HepG2 (cell line): Measurements from ENCODE around the gene C22orf42. TPM values are rescaled to one million over a fixed set of nuclear protein-coding genes. Genes with fewer than 3 reads are reported as not detected.

Experiments
- ATAC-seq: fragments of 200-7000 bp; cut with Tn5 transposase; 3 replicates; pipeline ENCODE4 v1.9.1; 2020; ENCODE audit warnings: mild to moderate bottlenecking, moderate library complexity
- BruUV-seq: library from RNA; stranded (reverse); fragments of 400-500 nt; replicated peaks from 2 replicates; lab custom pipeline; 2021; lab: Mats Ljungman, UMichigan
- CTCF ChIA-PET: fragments of 300-600 bp; formaldehyde crosslinking; extraction: SDS; loops from one replicate; lab custom pipeline; 2021; ENCODE audit warnings: low total read pairs, inconsistent platforms, low intra/inter-chr PET ratio; lab: Yijun Ruan, JAX
- POLR2A ChIA-PET: fragments of 350-600 bp; sonication (Branson Sonifier 250); formaldehyde crosslinking; loops from one replicate; lab custom pipeline; 2020; ENCODE audit warnings: antibody characterized with exemption, inconsistent platforms; lab: Yijun Ruan, JAX
- DNase-seq: peaks from one replicate; pipeline ENCODE4 v3.0.0-alpha.2; 2015; ENCODE audit warnings: low spot score
- FAIRE-seq: peaks from 3 replicates; lab custom pipeline; 2011; peaks lifted over from hg19 to GRCh38; lab: Jason Lieb, UNC
- H2AFZ ChIP-seq: one replicate; pipeline ENCODE4 v1.6.1; 2011; ENCODE audit warnings: low read length, inconsistent platforms
- H3K27ac ChIP-seq: fragments of 300-600 bp; 3 replicates; pipeline ENCODE4 v1.8.0; 2011; ENCODE audit warnings: mixed run types, mild to moderate bottlenecking, mixed read lengths, low read length, inconsistent platforms; ENCODE audit not compliant: insufficient read depth; ENCODE audit errors: extremely low read length
- H3K27me3 ChIP-seq, 2 experiments: fragments of 200-600 bp in 1 of 2; 2 replicates in 1 of 2; 3 replicates in 1 of 2; pipeline versions ENCODE4 v1.6.0 to v1.8.0; 2011; ENCODE audit warnings: low read length in 2 of 2, mild to moderate bottlenecking in 2 of 2, moderate library complexity in 2 of 2, inconsistent platforms in 1 of 2; ENCODE audit not compliant: insufficient read depth in 2 of 2, control insufficient read depth in 1 of 2
- H3K36me3 ChIP-seq, 2 experiments: fragments of 200-600 bp in 1 of 2; replicated peaks in 1 of 2; 2 replicates in 1 of 2; 3 replicates in 1 of 2; pipeline versions ENCODE4 v1.5.1 to v1.8.0; 2011; ENCODE audit warnings: low read length in 2 of 2, inconsistent platforms in 1 of 2; ENCODE audit not compliant: insufficient read depth in 2 of 2, control insufficient read depth in 1 of 2
- H3K4me1 ChIP-seq: 2 replicates; pipeline ENCODE4 v1.5.1; 2012; ENCODE audit warnings: low read length, inconsistent platforms; ENCODE audit not compliant: insufficient read depth
- H3K4me2 ChIP-seq: 2 replicates; pipeline ENCODE4 v1.6.0; 2011; ENCODE audit warnings: low read depth, low read length, inconsistent platforms
- H3K4me3 ChIP-seq, 3 experiments: fragments of 200-600 bp in 1 of 3; sonication (generic), shearing (Covaris generic) in 1 of 3; replicated peaks in 1 of 3; 2 replicates each; pipeline ENCODE4 v1.5.1; 2011 to 2016; ENCODE audit warnings: low read length in 3 of 3, inconsistent platforms in 2 of 3, low read depth in 2 of 3, mild to moderate bottlenecking in 2 of 3, control low read depth in 1 of 3, mixed read lengths in 1 of 3; ENCODE audit not compliant: insufficient read depth in 1 of 3
- H3K79me2 ChIP-seq: one replicate; pipeline ENCODE4 v1.6.1; 2011; ENCODE audit warnings: low read length, inconsistent platforms; ENCODE audit not compliant: insufficient read depth
- H3K9ac ChIP-seq: 2 replicates; pipeline ENCODE4 v1.6.0; 2011; ENCODE audit warnings: mild to moderate bottlenecking, low read depth, low read length, inconsistent platforms; ENCODE audit not compliant: insufficient read depth
- H3K9me3 ChIP-seq: 2 replicates; pipeline ENCODE4 v1.5.1; 2012; ENCODE audit warnings: mild to moderate bottlenecking, low read length
- H4K20me1 ChIP-seq: 2 replicates; pipeline ENCODE4 v1.6.0; 2011; ENCODE audit warnings: inconsistent platforms, mild to moderate bottlenecking, low read length, moderate library complexity; ENCODE audit not compliant: insufficient read depth
- ATF7 ChIP-seq, 2 experiments: fragments of 450-650 bp in 1 of 2; sonication (generic) in 1 of 2; formaldehyde crosslinking in 1 of 2; IDR thresholded peaks; 2 replicates each; pipeline versions ENCODE4 v1.4.0 to v1.6.1; 2016 to 2020; ENCODE audit warnings: antibody characterized with exemption in 1 of 2, mild to moderate bottlenecking in 1 of 2, missing genetic modification reagents in 1 of 2
- CCDC6 ChIP-seq: sonication (generic); formaldehyde crosslinking; IDR thresholded peaks from 2 replicates; pipeline ENCODE4 v1.8.1; 2022; ENCODE audit warnings: mild to moderate bottlenecking, missing genetic modification reagents, moderate library complexity
- CREB1 ChIP-seq, 2 experiments: fragments of 450-650 bp in 1 of 2; IDR thresholded peaks; 2 replicates each; pipeline ENCODE4 v1.6.1; 2016 to 2017; ENCODE audit warnings: control low read depth in 1 of 2, mild to moderate bottlenecking in 1 of 2, missing compliant biosample characterization in 1 of 2, missing genetic modification characterization in 1 of 2
- MIXL1 ChIP-seq: IDR thresholded peaks from 2 replicates; pipeline ENCODE4 v1.6.1; 2016
- TBL1XR1 ChIP-seq: fragments of 150-350 bp; IDR thresholded peaks from 2 replicates; pipeline ENCODE4 v1.6.1; 2014; ENCODE audit warnings: borderline replicate concordance, low read length; ENCODE audit not compliant: partially characterized antibody
- ZKSCAN5 ChIP-seq: sonication (generic); formaldehyde crosslinking; IDR thresholded peaks from 2 replicates; pipeline ENCODE4 v1.5.1; 2020; ENCODE audit warnings: mild to moderate bottlenecking, missing genetic modification reagents
- ZNF788 ChIP-seq: sonication (generic); formaldehyde crosslinking; IDR thresholded peaks from 2 replicates; pipeline ENCODE4 v1.5.0; 2020; ENCODE audit warnings: mild to moderate bottlenecking, missing genetic modification reagents, borderline replicate concordance
- WGBS: methylation state at CpG from one replicate; pipeline ENCODE4 v1.1.6; 2017; ENCODE audit warnings: low lambda C conversion rate; 5-methylcytosine and 5-hydroxymethylcytosine counted together
- in situ Hi-C: cut with HindIII; loops from 2 replicates; pipeline ENCODE4 v1.10.0; 2017; ENCODE audit warnings: low pct_unique_long_range_greater_than_20kb; ENCODE audit not compliant: extremely low pct_ligation_motif_present
- intact Hi-C: fragments of 100-400 bp; cut with micrococcal nuclease; formaldehyde crosslinking; loops from one replicate; pipeline ENCODE4 v1.10.0; 2022; ENCODE audit not compliant: unreplicated experiment
- polyA plus RNA-seq, 8 experiments: library from polyadenylated mRNA; depleted of rRNA in 3 of 8; stranded (reverse) in 7 of 8; unstranded in 1 of 8; fragments of >200 nt; fragmentation: Illumina TruSeq in 4 of 8; extraction: Trizol in 4 of 8; gene quantifications; 2 replicates each; pipeline versions ENCODE4 v1.2.1 to v1.2.3, GENCODE V29; 2011 to 2016; ENCODE audit warnings: low read depth in 4 of 8, missing spikeins in 1 of 8, mixed read lengths in 1 of 8; ENCODE audit not compliant: insufficient read depth in 1 of 8
- total RNA-seq, 5 experiments: library from RNA; depleted of rRNA; stranded (reverse); fragments of >200 nt; fragmentation: Illumina TruSeq; extraction: Trizol; gene quantifications; 2 replicates each; pipeline ENCODE4 v1.2.3, GENCODE V29; 2016; ENCODE audit warnings: low read depth in 1 of 5
- TF ChIP-seq, protein P1 (sequence below): sonication (generic); formaldehyde crosslinking; IDR thresholded peaks from 2 replicates; pipeline ENCODE4 v1.4.0; 2020; ENCODE audit warnings: missing genetic modification reagents

The C22orf42 gene
- total and polyA plus RNA-seq, 2 of the 13 experiments (the other 11 are each of a cell fraction or from before 2014, with no cell fraction given) = not detected

DNA sequence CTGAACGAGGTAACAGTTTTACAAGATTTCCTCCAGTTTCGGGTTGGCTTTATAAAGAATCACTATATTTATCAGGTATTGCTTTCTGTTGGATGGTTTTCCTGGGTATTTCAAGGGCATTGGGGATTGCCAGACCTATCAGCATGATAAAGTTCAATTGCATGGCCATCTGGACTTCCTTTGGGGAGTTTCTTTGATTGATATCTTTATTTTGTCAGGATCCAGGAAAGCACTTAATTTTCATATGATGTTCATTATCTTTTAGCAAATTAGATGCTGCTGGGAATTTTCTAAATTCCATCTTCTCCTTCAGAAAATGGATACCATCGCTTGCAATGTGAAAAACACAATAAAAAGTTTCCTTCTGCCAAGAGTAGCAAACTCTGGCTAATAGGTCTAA is 24.5 kb upstream of the C22orf42 start:
- Histone ChIP-seq H4K20me1 (no peaks in the 10 kb centered on the region), H3K9ac (no peak overlapping the region), H3K4me1 (no peaks in the 10 kb centered on the region), H3K36me3 (no peaks in the 10 kb centered on the region), H3K4me3 (no peak overlapping the region), H3K79me2 (no peaks in the 10 kb centered on the region), H3K27me3 (peaks cover 0 to 13% of the 10 kb centered on the region in 2 experiments; a peak in 1 of 5 replicates), H2AFZ (no peak overlapping the region), H3K9me3 (no peaks in the 10 kb centered on the region), H3K4me2 (no peak overlapping the region), H3K27ac (no peak overlapping the region)
- ChIA-PET POLR2A (no interaction called here), CTCF (no interaction called here)
- 1% methylated on average over 3 of the region's 3 CpGs for WGBS
- FAIRE-seq = no peak
- BruUV-seq = no TSS peak
- TF ChIP-seq, protein P1, sequence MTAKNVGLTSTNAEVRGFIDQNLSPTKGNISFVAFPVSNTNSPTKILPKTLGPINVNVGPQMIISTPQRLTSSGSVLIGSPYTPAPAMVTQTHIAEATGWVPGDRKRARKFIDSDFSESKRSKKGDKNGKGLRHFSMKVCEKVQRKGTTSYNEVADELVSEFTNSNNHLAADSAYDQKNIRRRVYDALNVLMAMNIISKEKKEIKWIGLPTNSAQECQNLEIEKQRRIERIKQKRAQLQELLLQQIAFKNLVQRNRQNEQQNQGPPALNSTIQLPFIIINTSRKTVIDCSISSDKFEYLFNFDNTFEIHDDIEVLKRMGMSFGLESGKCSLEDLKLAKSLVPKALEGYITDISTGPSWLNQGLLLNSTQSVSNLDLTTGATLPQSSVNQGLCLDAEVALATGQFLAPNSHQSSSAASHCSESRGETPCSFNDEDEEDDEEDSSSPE (CRISPR knock-in tag) = no peak
- no peak for TF ChIP-seq MIXL1
- no peak for TF ChIP-seq ZKSCAN5 (CRISPR knock-in tag)
- no peak for TF ChIP-seq CCDC6 (CRISPR knock-in tag)
- no peak for TF ChIP-seq TBL1XR1
- DNase-seq = no peak
- no peak for ATAC-seq
- intact Hi-C loops = no loop called here
- in situ Hi-C loops = no loop called here

DNA sequence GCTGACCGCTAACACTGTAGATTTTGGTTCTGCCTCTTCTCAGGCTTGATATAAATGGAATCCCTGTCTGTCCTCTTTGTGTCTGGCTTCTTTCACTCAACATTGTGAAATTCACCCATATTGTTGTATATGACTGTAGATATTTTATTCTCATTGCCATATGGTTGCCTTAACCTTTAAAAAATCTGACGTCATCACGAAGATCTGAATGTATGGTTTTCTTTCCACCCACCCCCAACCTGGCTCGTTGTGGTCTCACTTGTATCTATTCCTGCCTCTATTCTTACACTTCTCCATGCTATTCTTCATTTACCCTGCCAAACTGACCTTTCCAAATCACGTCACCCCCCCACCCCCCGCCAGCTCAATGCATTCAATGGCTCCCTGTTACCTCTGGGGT is 21.9 kb upstream of the C22orf42 start:
- Histone ChIP-seq H3K36me3 (no peaks in the 10 kb centered on the region), H3K79me2 (no peaks in the 10 kb centered on the region), H2AFZ (no peak overlapping the region), H3K9me3 (no peaks in the 10 kb centered on the region), H3K9ac (no peak overlapping the region), H3K4me1 (no peaks in the 10 kb centered on the region), H3K4me2 (no peak overlapping the region), H3K27me3 (peaks cover 0 to 13% of the 10 kb centered on the region in 2 experiments; a peak in 1 of 5 replicates), H4K20me1 (no peaks in the 10 kb centered on the region; the same call in 1 of the 2 replicates), H3K27ac (no peak overlapping the region), H3K4me3 (no peak overlapping the region)
- BruUV-seq = no TSS peak
- ChIA-PET POLR2A (no interaction called here), CTCF (no interaction called here)
- WGBS = 4% methylated on average over 6 of the region's 6 CpGs
- in situ Hi-C loops = no loop called here
- DNase-seq (no peak), FAIRE-seq (no peak), ATAC-seq (no peak)
- TF ChIP-seq ZNF788 (CRISPR knock-in tag) (no peak), CREB1 (IDR thresholded peaks at IDR 0.05) (peak; percentile 94), CREB1 (CRISPR knock-in tag; IDR thresholded peaks at IDR 0.05) (no peak), ATF7 (IDR thresholded peaks at IDR 0.05) (peak; percentile 97), ATF7 (CRISPR knock-in tag; IDR thresholded peaks at IDR 0.05) (no peak)
- intact Hi-C loops = no loop called here
